ENCODE results near the gene TBX15. TPM values are rescaled to one million over a fixed set of nuclear protein-coding genes. Genes with fewer than 3 reads are reported as not detected.

TBX15 gene
- total RNA-seq, 1 donor from 2014 or later = 0.07 TPM

GRCh38 chr1:118998171-118998570 lies 10.0 kb upstream of the TBX15 start:
- peaks cover 93% of the 10 kb centered on the region for H3K27me3 ChIP-seq (ENCODE audit: insufficient read depth, low read length)
- Mint-ChIP-seq H3K36me3 (ENCODE audit: low read depth, unreplicated experiment) (peaks cover 4% of the 10 kb centered on the region), H3K27ac (ENCODE audit: unreplicated experiment) (no peak overlapping the region)

GRCh38 chr1:118997225-118997624 lies 9.1 kb upstream of the TBX15 start:
- peaks cover 20% of the 10 kb centered on the region for H3K9me3 Mint-ChIP-seq (ENCODE audit: unreplicated experiment)

More at GRCh38 chr1:118998171-118998570, 10.0 kb upstream of the TBX15 start:
- H3K27me3 Mint-ChIP-seq (ENCODE audit: low read depth, unreplicated experiment) = peaks cover 89% of the 10 kb centered on the region
- H3K4me1 ChIP-seq (ENCODE audit: insufficient read depth, low read length) = peaks cover 12% of the 10 kb centered on the region
- peaks cover 7% of the 10 kb centered on the region for H3K4me1 Mint-ChIP-seq (ENCODE audit: low read depth, unreplicated experiment)
- no peaks in the 10 kb centered on the region for H3K79me2 ChIP-seq (ENCODE audit: insufficient read depth, low read length)
- H3K9ac ChIP-seq (ENCODE audit: low read length) = no peak overlapping the region
- no peak overlapping the region for H3K4me2 ChIP-seq (ENCODE audit: low read length)
- H3K4me3 ChIP-seq (ENCODE audit: insufficient read depth, low read depth, low read length) = no peak overlapping the region
- TF ChIP-seq EZH2 (IDR thresholded peaks at IDR 0.05; ENCODE audit: insufficient read depth, low read length) (no peak), CTCF (IDR thresholded peaks at IDR 0.05; ENCODE audit: insufficient read depth, low read depth, low read length) (no peak)
- no peak overlapping the region for H3K4me3 Mint-ChIP-seq (ENCODE audit: unreplicated experiment)
- H3K9me3 ChIP-seq (ENCODE audit: insufficient read depth, low read depth, low read length) = peaks cover 4% of the 10 kb centered on the region
- no peak for DNase-seq (ENCODE audit: low read depth)
- no peak overlapping the region for H2AFZ ChIP-seq (ENCODE audit: low read depth, low read length)
- no peaks in the 10 kb centered on the region for H3K36me3 ChIP-seq (ENCODE audit: insufficient read depth, low read length)
- H3K9me3 Mint-ChIP-seq (ENCODE audit: unreplicated experiment) = peaks cover 24% of the 10 kb centered on the region
- FAIRE-seq = peak; percentile 13
- H3K27ac ChIP-seq (ENCODE audit: low read depth, low read length) = no peak overlapping the region
- H4K20me1 ChIP-seq (ENCODE audit: insufficient read depth, low read length) = no peaks in the 10 kb centered on the region

More at GRCh38 chr1:118997225-118997624, 9.1 kb upstream of the TBX15 start:
- Histone ChIP-seq H3K79me2 (ENCODE audit: insufficient read depth, low read length) (no peaks in the 10 kb centered on the region), H3K27ac (ENCODE audit: low read depth, low read length) (no peak overlapping the region), H3K4me3 (ENCODE audit: insufficient read depth, low read depth, low read length) (no peak overlapping the region), H3K36me3 (ENCODE audit: insufficient read depth, low read length) (no peaks in the 10 kb centered on the region), H3K9me3 (ENCODE audit: insufficient read depth, low read depth, low read length) (peaks cover 4% of the 10 kb centered on the region), H3K27me3 (ENCODE audit: insufficient read depth, low read length) (peaks cover 93% of the 10 kb centered on the region), H3K4me1 (ENCODE audit: insufficient read depth, low read length) (peaks cover 14% of the 10 kb centered on the region), H3K4me2 (ENCODE audit: low read length) (no peak overlapping the region), H3K9ac (ENCODE audit: low read length) (no peak overlapping the region), H2AFZ (ENCODE audit: low read depth, low read length) (no peak overlapping the region), H4K20me1 (ENCODE audit: insufficient read depth, low read length) (peaks cover under 1% of the 10 kb centered on the region)
- no peak for FAIRE-seq
- Mint-ChIP-seq H3K4me1 (ENCODE audit: low read depth, unreplicated experiment) (peaks cover 7% of the 10 kb centered on the region), H3K36me3 (ENCODE audit: low read depth, unreplicated experiment) (peaks cover 4% of the 10 kb centered on the region), H3K4me3 (ENCODE audit: unreplicated experiment) (no peak overlapping the region), H3K27me3 (ENCODE audit: low read depth, unreplicated experiment) (peaks cover 86% of the 10 kb centered on the region), H3K27ac (ENCODE audit: unreplicated experiment) (no peak overlapping the region)
- TF ChIP-seq CTCF (IDR thresholded peaks at IDR 0.05; ENCODE audit: insufficient read depth, low read depth, low read length) (no peak), EZH2 (IDR thresholded peaks at IDR 0.05; ENCODE audit: insufficient read depth, low read length) (no peak)
- no peak for DNase-seq (ENCODE audit: low read depth)

Data from astrocyte (in vitro differentiated cells and primary cell).